MCF 10A (cell line): Measurements from ENCODE around the gene RBAK. TPM values are rescaled to one million over a fixed set of nuclear protein-coding genes. Genes with fewer than 3 reads are reported as not detected.
"Not testable (repeated sequence)": the region's sequence is repeated elsewhere in the genome, so short reads cannot be mapped to it uniquely, and the experiment has no call there.

Experiments used
- BruUV-seq: library from RNA; stranded (reverse); fragments of 400-500 nt; replicated peaks from 2 replicates; lab custom pipeline; 2021; lab: Mats Ljungman, UMichigan
- CTCF ChIA-PET: fragments of 300-600 bp; sonication (Branson Sonifier 250); formaldehyde crosslinking; extraction: SDS; loops from one replicate; lab custom pipeline; 2021; ENCODE audit warnings: antibody characterized with exemption, inconsistent platforms; lab: Yijun Ruan, JAX
- POLR2A ChIA-PET: fragments of 300-600, 350-650 bp; sonication (Branson Sonifier 250); formaldehyde crosslinking; extraction: SDS; loops from one replicate; lab custom pipeline; 2020; ENCODE audit warnings: antibody characterized with exemption, inconsistent platforms; lab: Yijun Ruan, JAX
- DNase-seq: peaks from one replicate; pipeline ENCODE4 v3.0.0-alpha.2; 2018; ENCODE audit not compliant: unreplicated experiment
- H3K27ac Mint-ChIP-seq: one replicate; pipeline ENCODE4 v1.8.0; 2022; ENCODE audit warnings: mild to moderate bottlenecking, low read depth, mixed read lengths; ENCODE audit not compliant: unreplicated experiment
- H3K27me3 Mint-ChIP-seq: one replicate; pipeline ENCODE4 v1.8.0; 2022; ENCODE audit warnings: mixed read lengths; ENCODE audit not compliant: insufficient read depth, unreplicated experiment
- H3K36me3 Mint-ChIP-seq: one replicate; pipeline ENCODE4 v1.8.0; 2022; ENCODE audit warnings: mild to moderate bottlenecking, moderate library complexity, mixed read lengths; ENCODE audit not compliant: insufficient read depth, unreplicated experiment
- H3K4me1 Mint-ChIP-seq: one replicate; pipeline ENCODE4 v1.8.0; 2022; ENCODE audit warnings: mixed read lengths; ENCODE audit not compliant: insufficient read depth, unreplicated experiment
- H3K4me3 Mint-ChIP-seq: one replicate; pipeline ENCODE4 v1.8.0; 2022; ENCODE audit warnings: mild to moderate bottlenecking, moderate library complexity, mixed read lengths; ENCODE audit not compliant: unreplicated experiment
- H3K9me3 Mint-ChIP-seq: one replicate; pipeline ENCODE4 v1.8.0; 2022; ENCODE audit warnings: mixed read lengths; ENCODE audit not compliant: unreplicated experiment
- CTCF ChIP-seq: fragments of 200-600 bp; IDR thresholded peaks from one replicate; pipeline ENCODE4 v1.8.0; 2022; ENCODE audit warnings: antibody characterized with exemption, mild to moderate bottlenecking; ENCODE audit not compliant: unreplicated experiment
- intact Hi-C: fragments of 100-400 bp; cut with micrococcal nuclease; formaldehyde crosslinking; loops from 2 replicates; pipeline ENCODE4 v1.14.1; 2022
- total RNA-seq: library from RNA; stranded (reverse); gene quantifications from 2 replicates; pipeline ENCODE4 v1.2.3, GENCODE V29; 2022

Gene RBAK
- total RNA-seq, 1 experiment from 2014 or later: 14.4 TPM

GRCh38 chr7:5027796-5028410 is 17.8 kb upstream of the RBAK start:
- POLR2A ChIA-PET, intact Hi-C loops, H3K4me1 Mint-ChIP-seq, H3K27me3 Mint-ChIP-seq, H3K36me3 Mint-ChIP-seq, BruUV-seq, H3K4me3 Mint-ChIP-seq, H3K27ac Mint-ChIP-seq, DNase-seq, H3K9me3 Mint-ChIP-seq, CTCF ChIA-PET: not testable (repeated sequence)

GRCh38 chr7:5033186-5033585 is 12.5 kb upstream of the RBAK start:
- POLR2A ChIA-PET, CTCF ChIA-PET: not testable (repeated sequence)

GRCh38 chr7:5035276-5035675 is 10.4 kb upstream of the RBAK start:
- intact Hi-C loops: no loop called here
- peaks cover 15% of the 10 kb centered on the region for H3K36me3 Mint-ChIP-seq
- TF ChIP-seq CTCF: no peak
- H3K27ac Mint-ChIP-seq: no peak overlapping the region
- H3K4me3 Mint-ChIP-seq: no peak overlapping the region
- H3K9me3 Mint-ChIP-seq: no peaks in the 10 kb centered on the region
- POLR2A ChIA-PET: no interaction called here
- no peaks in the 10 kb centered on the region for H3K27me3 Mint-ChIP-seq
- H3K4me1 Mint-ChIP-seq: no peaks in the 10 kb centered on the region
- BruUV-seq: no TSS peak
- no peak for DNase-seq
- CTCF ChIA-PET: no interaction called here

More at GRCh38 chr7:5033186-5033585, 12.5 kb upstream of the RBAK start:
- H3K4me3 Mint-ChIP-seq, H3K27ac Mint-ChIP-seq, H3K9me3 Mint-ChIP-seq, intact Hi-C loops, H3K27me3 Mint-ChIP-seq, H3K4me1 Mint-ChIP-seq, BruUV-seq, DNase-seq: not testable (repeated sequence)
- peaks cover 15% of the 10 kb centered on the region for H3K36me3 Mint-ChIP-seq

GRCh38 chr7:5036446-5036845 is 9.2 kb upstream of the RBAK start:
- no peaks in the 10 kb centered on the region for H3K4me1 Mint-ChIP-seq
- intact Hi-C loops: no loop called here
- no peak overlapping the region for H3K4me3 Mint-ChIP-seq
- TF ChIP-seq CTCF: no peak
- H3K36me3 Mint-ChIP-seq: peaks cover 15% of the 10 kb centered on the region
- H3K27me3 Mint-ChIP-seq: no peaks in the 10 kb centered on the region
- POLR2A ChIA-PET: no interaction called here
- peak overlapping the region; percentile 3 for H3K27ac Mint-ChIP-seq
- BruUV-seq: no TSS peak
- no peaks in the 10 kb centered on the region for H3K9me3 Mint-ChIP-seq
- CTCF ChIA-PET: interaction anchor here (0.6 to 0.7 kb wide), 2 partner anchors 25 to 405 kb away, joined by 3 read pairs; no protein-coding TSS in a partner anchor
- DNase-seq: no peak

GRCh38 chr7:5041047-5041446 is 4.6 kb upstream of the RBAK start:
- Mint-ChIP-seq H3K27ac (no peak overlapping the region), H3K9me3 (no peaks in the 10 kb centered on the region), H3K4me1 (peaks cover 5% of the 10 kb centered on the region), H3K36me3 (peaks cover 5% of the 10 kb centered on the region), H3K27me3 (no peaks in the 10 kb centered on the region), H3K4me3 (no peak overlapping the region)
- POLR2A ChIA-PET: no interaction called here
- intact Hi-C loops: no loop called here
- CTCF ChIA-PET: interaction anchor here (0.6 kb wide), 1 partner anchor 419 kb away, joined by 4 read pairs; no protein-coding TSS in a partner anchor
- BruUV-seq: no TSS peak
- no peak for DNase-seq
- TF ChIP-seq CTCF: no peak
